Left forelimb (tissue), 1 donor: ENCODE measurements around the gene PSG2.
"Not testable (repeated sequence)": the region's sequence is repeated elsewhere in the genome, so short reads cannot be mapped to it uniquely, and the experiment has no call there.

Experiments
- DNase-seq: peaks from one replicate; pipeline ENCODE4 v3.0.0-alpha.2; 2018; ENCODE audit warnings: low spot score

Gene PSG2

GRCh38 chr19:43082601-43083000 lies at the start of gene PSG2:
Gene PSG2 (minus strand): TSS chr19:43082701. CDS start chr19:43082569, 132 bp downstream.
- DNase-seq, result not testable (repeated sequence)

- not testable (repeated sequence) for DNase-seq
Measured at GRCh38 chr19:43131281-43131842, 48.9 kb upstream of the PSG2 start.

DNA sequence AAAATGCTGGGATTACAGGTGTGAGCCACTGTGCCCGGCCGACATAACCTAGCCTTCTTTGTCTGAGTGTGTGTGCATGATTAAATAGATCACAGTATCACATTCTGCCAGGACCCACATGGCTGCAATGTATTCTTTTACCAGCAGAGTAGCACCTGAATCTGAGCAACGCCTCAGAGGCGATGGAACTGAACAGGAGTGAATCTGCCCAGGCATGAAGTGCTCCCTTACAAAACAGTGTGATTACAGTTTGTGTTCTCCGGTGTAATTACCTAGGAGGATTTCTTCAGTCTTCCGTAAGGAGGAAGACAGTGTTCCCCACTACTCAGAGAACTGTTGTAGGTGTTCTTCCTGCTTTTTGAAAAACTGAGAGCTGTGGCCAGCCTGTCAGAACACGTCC lies 46.7 kb upstream of the PSG2 start:
- DNase-seq, result not testable (repeated sequence)

DNA sequence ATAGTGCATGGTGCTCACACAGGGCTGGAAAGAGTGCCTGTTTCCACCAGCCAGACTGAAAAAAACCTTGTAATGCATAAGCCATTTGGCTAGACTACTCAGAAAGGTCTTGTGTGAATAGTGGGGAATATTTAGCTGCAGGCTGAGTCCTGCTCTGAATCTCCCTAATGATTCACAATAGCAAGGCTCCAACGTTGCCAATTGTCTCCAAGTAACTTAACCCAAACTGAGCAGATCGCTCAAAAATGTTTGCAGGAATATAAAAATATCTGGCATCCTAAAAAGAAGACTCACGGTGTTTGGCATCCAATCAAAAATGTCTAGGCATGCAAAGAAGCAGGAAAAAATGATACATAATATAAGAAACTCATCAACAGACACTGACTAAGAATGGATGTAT lies 44.8 kb upstream of the PSG2 start:
- not testable (repeated sequence) for DNase-seq

DNA sequence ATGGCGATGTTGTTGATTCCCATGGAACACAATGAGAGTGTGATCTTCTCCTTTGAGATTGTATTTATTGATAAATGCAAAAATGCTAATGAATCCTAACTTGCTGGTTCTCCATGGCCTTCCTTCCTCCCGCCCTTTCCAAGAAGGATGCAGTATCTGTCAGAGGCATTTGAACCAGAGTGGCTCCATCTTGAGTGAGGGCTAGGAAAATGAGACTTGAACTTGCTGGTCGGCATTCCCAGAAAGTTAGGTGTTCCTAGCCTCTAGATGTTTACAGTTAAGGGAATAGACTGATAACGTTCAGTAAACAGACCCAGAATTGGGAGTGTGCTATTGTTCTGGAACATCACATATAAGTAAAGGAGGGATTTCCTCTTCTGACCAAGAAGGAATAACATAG lies 44.2 kb upstream of the PSG2 start:
- DNase-seq, result no peak

- DNase-seq, result no peak
Measured at GRCh38 chr19:43124360-43124759, 41.9 kb upstream of the PSG2 start.

GRCh38 chr19:43120433-43121026 lies 38.0 kb upstream of the PSG2 start:
- DNase-seq, result not testable (repeated sequence)

DNA sequence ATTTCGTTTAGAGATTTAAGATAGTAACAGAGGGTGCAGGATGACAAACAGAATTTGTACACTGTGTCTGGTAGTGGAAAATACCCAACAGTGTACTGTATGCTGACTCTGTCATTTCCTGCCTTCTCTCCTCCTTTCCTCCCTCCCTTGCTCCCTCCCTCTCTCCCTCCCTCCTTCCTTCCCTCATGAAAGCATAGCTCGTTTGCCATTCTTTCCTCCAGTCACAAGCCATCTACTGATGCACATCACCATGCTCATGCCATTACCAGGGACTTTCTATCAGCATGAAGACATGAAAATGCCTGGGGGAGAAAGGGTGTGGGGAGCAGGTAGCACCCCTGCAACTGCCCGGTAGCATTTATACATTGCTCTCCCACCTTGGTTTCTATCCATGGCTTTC lies 37.0 kb upstream of the PSG2 start:
- DNase-seq, result not testable (repeated sequence)

GRCh38 chr19:43116421-43116820 lies 33.9 kb upstream of the PSG2 start:
- not testable (repeated sequence) for DNase-seq

DNA sequence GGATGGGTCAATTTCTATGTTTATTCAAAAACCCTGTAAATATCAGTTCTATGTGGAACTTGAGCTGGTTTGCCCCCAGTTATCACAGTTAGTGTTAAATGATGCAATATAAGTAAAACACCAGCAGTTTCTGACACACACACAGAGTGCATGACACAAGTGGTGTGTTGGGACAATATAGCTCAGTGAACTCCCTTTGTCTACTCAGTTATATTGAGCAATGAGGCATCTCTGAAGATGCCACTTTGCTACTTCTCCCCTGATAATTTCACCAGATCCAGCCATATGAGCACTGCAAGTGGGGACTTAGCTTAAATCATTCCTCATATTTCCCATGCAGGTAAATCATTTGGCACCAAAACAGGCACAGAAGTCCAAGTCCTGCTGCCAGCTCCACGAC lies 33.0 kb upstream of the PSG2 start:
- not testable (repeated sequence) for DNase-seq

DNA sequence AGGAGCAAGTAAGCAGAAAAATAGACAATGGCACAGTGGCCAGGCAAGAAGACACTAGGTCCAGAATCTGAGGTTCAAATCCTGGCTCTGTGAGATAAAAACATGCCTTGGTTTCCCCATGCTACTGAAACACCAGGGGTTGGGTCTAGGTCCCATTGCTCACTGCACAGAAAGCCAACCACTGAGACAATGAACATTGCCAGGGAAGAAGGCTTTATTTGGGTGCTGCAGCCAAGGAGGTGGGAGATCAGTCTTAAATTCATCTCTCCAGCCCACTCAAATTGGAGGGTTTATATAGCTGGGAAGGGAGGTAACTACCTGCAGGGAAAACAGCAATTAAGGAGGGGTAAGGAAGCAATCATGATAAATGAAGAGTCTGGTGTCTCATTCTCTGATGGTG lies 32.6 kb upstream of the PSG2 start:
- DNase-seq, result not testable (repeated sequence)

GRCh38 chr19:43114626-43115025 lies 32.1 kb upstream of the PSG2 start:
- DNase-seq, result not testable (repeated sequence)

GRCh38 chr19:43107401-43107800 lies 24.9 kb upstream of the PSG2 start:
- not testable (repeated sequence) for DNase-seq

GRCh38 chr19:43105496-43105895 lies 23.0 kb upstream of the PSG2 start:
- no peak for DNase-seq

DNA sequence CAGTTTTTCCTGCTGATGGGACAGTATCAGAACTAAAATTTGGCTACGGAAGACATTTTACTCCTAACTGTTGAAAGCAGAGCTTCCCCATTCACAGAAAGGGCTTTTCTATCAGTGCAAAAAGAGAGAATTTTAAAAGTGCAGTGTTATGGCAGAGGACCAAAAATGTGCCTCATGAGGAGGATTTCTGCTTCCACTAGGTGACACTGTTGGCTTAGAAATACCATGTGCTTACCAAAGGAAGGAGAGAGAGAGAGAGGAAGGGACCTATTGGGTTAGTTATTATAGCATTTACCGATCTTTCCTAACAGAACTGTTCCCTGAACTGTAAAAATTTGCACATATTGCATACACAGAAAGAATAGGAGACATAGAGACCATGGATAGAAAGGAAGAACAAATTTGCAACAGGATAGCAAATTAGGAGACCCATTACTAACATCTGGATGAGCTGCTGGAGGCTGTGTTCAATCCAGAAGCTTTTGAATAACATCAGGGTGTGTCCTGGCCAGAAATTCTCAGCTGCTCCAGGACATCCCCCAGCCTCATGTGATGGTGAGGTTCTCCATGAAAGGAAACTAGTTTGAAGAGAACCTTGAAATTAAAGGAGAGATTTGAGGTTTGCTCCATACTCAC lies 21.8 kb upstream of the PSG2 start:
- not testable (repeated sequence) for DNase-seq

DNA sequence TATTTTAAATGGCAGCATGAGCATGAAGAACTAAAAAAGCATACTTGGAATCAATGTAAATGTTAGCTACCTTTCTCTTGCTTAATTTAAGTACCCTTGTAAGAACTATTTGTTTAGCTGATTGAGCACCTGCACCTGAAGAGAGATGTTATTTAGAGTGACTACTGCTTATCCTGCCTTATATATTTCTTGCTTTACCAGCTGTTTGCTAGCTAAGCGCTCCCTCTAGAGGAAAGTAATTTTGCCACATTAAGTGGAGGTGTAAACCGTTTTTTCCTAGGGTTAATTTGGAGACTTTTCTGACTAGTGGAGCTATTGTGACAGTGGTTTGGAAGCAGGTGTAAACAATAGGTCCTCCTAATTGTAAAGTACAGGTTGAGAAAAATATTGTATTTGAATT lies 19.4 kb upstream of the PSG2 start:
- no peak for DNase-seq

DNA sequence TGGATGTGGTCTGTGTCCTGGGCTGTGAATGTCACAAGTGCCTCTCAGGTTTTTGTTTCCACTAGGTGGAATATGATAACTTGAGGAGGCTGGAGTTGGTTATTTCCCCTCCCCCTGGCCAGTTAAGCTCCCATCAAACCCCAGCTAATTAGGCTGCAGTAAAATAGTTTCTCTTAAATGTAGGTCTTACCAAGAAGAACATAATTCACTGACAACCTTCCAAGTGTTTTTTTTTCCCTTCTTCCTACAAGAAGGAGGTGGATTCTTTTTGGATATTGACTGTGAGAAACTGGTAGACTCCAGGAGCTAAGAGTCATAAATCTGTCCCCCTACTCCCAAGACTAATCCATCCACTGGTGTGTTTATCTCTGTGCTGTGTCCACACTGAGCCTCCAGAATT lies 15.9 kb upstream of the PSG2 start:
- not testable (repeated sequence) for DNase-seq

DNA sequence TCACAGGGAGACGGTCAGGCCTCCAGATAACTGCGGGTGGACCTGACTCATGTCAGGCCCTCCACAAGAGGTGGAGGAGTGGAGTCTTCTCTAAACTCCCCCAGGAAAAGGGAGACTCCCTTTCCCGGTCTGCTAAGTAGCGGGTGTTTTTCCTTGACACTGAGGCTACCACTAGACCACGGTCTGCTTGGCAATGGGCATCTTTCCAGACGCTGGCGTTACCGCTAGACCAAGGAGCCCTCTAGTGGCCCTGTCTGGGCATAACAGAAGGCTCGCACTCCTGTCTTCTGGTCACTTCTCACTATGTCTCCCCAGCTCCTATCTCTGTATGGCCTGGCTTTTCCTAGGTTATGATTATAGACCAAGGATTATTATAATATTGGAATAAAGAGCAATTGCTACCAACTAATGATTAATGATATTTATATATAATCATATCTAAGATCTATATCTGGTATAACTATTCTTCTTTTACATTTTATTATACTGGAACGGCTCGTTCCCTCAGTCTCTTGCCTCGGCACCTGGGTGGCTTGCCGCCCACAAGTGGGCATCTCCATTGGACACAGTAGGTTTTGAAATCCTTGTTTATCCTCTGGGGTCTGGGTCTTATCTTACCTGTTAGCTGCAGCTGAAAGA lies 5.3 kb upstream of the PSG2 start:
- DNase-seq, result not testable (repeated sequence)

DNA sequence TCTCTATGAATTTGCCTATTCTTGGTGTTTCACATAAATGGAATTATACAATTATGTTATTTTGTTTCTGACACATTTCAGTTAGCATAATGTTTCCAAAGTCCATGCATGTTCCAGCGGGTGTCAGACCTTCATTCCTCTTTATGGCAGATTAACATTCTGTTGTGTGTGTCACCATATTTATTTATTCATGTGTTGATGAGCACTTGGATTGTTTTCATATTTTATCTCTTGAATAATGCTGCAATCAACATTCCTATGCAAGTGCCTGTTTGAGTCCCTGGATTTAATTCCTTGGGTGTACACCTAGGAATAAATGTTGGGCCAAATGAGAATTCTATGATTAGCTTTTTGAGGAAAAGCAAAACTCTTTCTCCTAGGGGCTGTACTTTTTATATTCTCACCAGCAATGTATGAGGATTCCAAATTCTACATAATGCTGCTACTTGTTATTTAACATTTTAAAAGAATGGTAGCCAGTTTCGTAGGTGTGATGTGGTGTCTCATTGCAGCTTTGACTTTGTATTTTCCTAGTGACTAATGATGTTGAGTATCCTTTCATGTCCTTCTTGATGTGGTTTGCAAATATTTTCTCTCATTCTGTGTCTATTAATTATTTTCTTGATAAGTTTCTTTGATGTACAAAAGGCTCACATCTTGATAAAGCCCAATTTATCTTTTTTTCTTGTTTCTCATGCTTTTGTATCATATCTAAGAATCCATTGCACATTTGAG lies 3.5 kb upstream of the PSG2 start:
- not testable (repeated sequence) for DNase-seq

GRCh38 chr19:43084196-43084832 lies 1.8 kb upstream of the PSG2 start:
- DNase-seq, result not testable (repeated sequence)

- not testable (repeated sequence) for DNase-seq
Measured at GRCh38 chr19:43083721-43084120, 1.2 kb upstream of the PSG2 start.

- no peak for DNase-seq
Measured at GRCh38 chr19:43078311-43078710, 4.2 kb downstream of the PSG2 start.
